ENCODE results near the gene TTLL9.
"Not testable (repeated sequence)": the region's sequence is repeated elsewhere in the genome, so short reads cannot be mapped to it uniquely, and the experiment has no call there.

TTLL9 gene

GRCh38 chr20:31913431-31914157, 43.2 kb downstream of the TTLL9 start:
- no peak overlapping the region for H3K4me3 ChIP-seq (ENCODE audit: low read depth, low read length)
- no peak for TF ChIP-seq CTCF (IDR thresholded peaks at IDR 0.05; ENCODE audit: low read depth, low read length)
- TF ChIP-seq MAX (IDR thresholded peaks at IDR 0.05; ENCODE audit: low read depth, low read length), result no peak
- no peak for TF ChIP-seq POLR2A (IDR thresholded peaks at IDR 0.05; ENCODE audit: extremely low read depth, insufficient read length)
- TF ChIP-seq MYC (IDR thresholded peaks at IDR 0.05; ENCODE audit: low read depth, low read length), result no peak
- DNase-seq (ENCODE audit: low read depth), result no peak

- TF ChIP-seq POLR2A (IDR thresholded peaks at IDR 0.05; ENCODE audit: extremely low read depth, insufficient read length) (no peak), MAX (IDR thresholded peaks at IDR 0.05; ENCODE audit: low read depth, low read length) (no peak), MYC (IDR thresholded peaks at IDR 0.05; ENCODE audit: low read depth, low read length) (no peak), CTCF (IDR thresholded peaks at IDR 0.05; ENCODE audit: low read depth, low read length) (no peak)
- H3K4me3 ChIP-seq (ENCODE audit: low read depth, low read length), result no peak overlapping the region
- DNase-seq (ENCODE audit: low read depth), result no peak
These were observed 43.7 kb downstream of the TTLL9 start for GRCh38 chr20:31914170-31914569.

GRCh38 chr20:31915491-31916280, 45.3 kb downstream of the TTLL9 start:
- no peak overlapping the region for H3K4me3 ChIP-seq (ENCODE audit: low read depth, low read length)
- TF ChIP-seq MYC (IDR thresholded peaks at IDR 0.05; ENCODE audit: low read depth, low read length), result no peak
- no peak for TF ChIP-seq CTCF (IDR thresholded peaks at IDR 0.05; ENCODE audit: low read depth, low read length)
- no peak for TF ChIP-seq MAX (IDR thresholded peaks at IDR 0.05; ENCODE audit: low read depth, low read length)
- TF ChIP-seq POLR2A (IDR thresholded peaks at IDR 0.05; ENCODE audit: extremely low read depth, insufficient read length), result no peak
- no peak for DNase-seq (ENCODE audit: low read depth)

GRCh38 chr20:31916708-31917107, 46.3 kb downstream of the TTLL9 start:
- no peak overlapping the region for H3K4me3 ChIP-seq (ENCODE audit: low read depth, low read length)
- TF ChIP-seq CTCF (IDR thresholded peaks at IDR 0.05; ENCODE audit: low read depth, low read length) (no peak), MYC (IDR thresholded peaks at IDR 0.05; ENCODE audit: low read depth, low read length) (no peak), POLR2A (IDR thresholded peaks at IDR 0.05; ENCODE audit: extremely low read depth, insufficient read length) (no peak), MAX (IDR thresholded peaks at IDR 0.05; ENCODE audit: low read depth, low read length) (no peak)
- DNase-seq (ENCODE audit: low read depth), result no peak

GRCh38 chr20:31917962-31918412, 47.6 kb downstream of the TTLL9 start:
- not testable (repeated sequence) for DNase-seq (ENCODE audit: low read depth); H3K4me3 ChIP-seq (ENCODE audit: low read depth, low read length)

GRCh38 chr20:31918466-31919105, 48.2 kb downstream of the TTLL9 start:
- no peak for DNase-seq (ENCODE audit: low read depth)
- H3K4me3 ChIP-seq (ENCODE audit: low read depth, low read length), result no peak overlapping the region
- TF ChIP-seq POLR2A (IDR thresholded peaks at IDR 0.05; ENCODE audit: extremely low read depth, insufficient read length) (no peak), CTCF (IDR thresholded peaks at IDR 0.05; ENCODE audit: low read depth, low read length) (no peak)

Data from NB4 (cell line).